Endothelial cell of umbilical vein (primary cell): ENCODE results near the gene MAP3K14. TPM values are rescaled to one million over a fixed set of nuclear protein-coding genes. Genes with fewer than 3 reads are reported as not detected.

Source experiments
- BruUV-seq: library from RNA; stranded (reverse); fragments of 400-500 nt; replicated peaks from 2 replicates; lab custom pipeline; 2021; lab: Mats Ljungman, UMichigan
- CTCF ChIA-PET: fragments of 300-600, 350-600 bp; sonication (Branson Sonifier 250); formaldehyde crosslinking; loops from one replicate; lab custom pipeline; 2021; ENCODE audit warnings: antibody characterized with exemption, inconsistent platforms; lab: Charles Lee
- POLR2A ChIA-PET: fragments of 300-600, 350-600 bp; sonication (Branson Sonifier 250); formaldehyde crosslinking; loops from one replicate; lab custom pipeline; 2021; ENCODE audit warnings: antibody characterized with exemption, inconsistent platforms; lab: Charles Lee
- DNase-seq: peaks from one replicate; pipeline ENCODE4 v3.0.0-alpha.2; 2011; ENCODE audit warnings: low read depth, low spot score
- FAIRE-seq: peaks from 2 replicates; lab custom pipeline; 2011; peaks lifted over from hg19 to GRCh38; lab: Jason Lieb, UNC
- H2AFZ ChIP-seq: 2 replicates; pipeline ENCODE4 v1.6.0; 2012; ENCODE audit warnings: low read depth, low read length, control low read depth, inconsistent platforms
- H3K27ac ChIP-seq: 2 replicates; pipeline ENCODE4 v1.5.1; 2011; ENCODE audit warnings: low read depth, mild to moderate bottlenecking, control low read depth, low read length, moderate library complexity; ENCODE audit not compliant: insufficient read depth
- H3K27me3 ChIP-seq, 2 experiments: 2 replicates each; pipeline versions ENCODE4 v1.6.0 to v1.6.1; 2011; ENCODE audit warnings: low read length in 2 of 2, mixed read lengths in 1 of 2; ENCODE audit not compliant: control insufficient read depth in 2 of 2, insufficient read depth in 2 of 2
- H3K36me3 ChIP-seq, 2 experiments: 2 replicates in 1 of 2; 3 replicates in 1 of 2; pipeline ENCODE4 v1.5.1; 2011; ENCODE audit warnings: low read length in 2 of 2, mild to moderate bottlenecking in 1 of 2, moderate library complexity in 1 of 2; ENCODE audit not compliant: control insufficient read depth in 2 of 2, insufficient read depth in 2 of 2; ENCODE audit errors: extremely low read depth in 1 of 2
- H3K4me1 ChIP-seq: 3 replicates; pipeline ENCODE4 v1.5.1; 2011; ENCODE audit warnings: mild to moderate bottlenecking, low read length; ENCODE audit not compliant: control insufficient read depth, insufficient read depth; ENCODE audit errors: extremely low read depth
- H3K4me2 ChIP-seq: 2 replicates; pipeline ENCODE4 v1.6.1; 2011; ENCODE audit warnings: low read length, control low read depth, mixed read lengths; ENCODE audit not compliant: insufficient read depth
- H3K4me3 ChIP-seq, 3 experiments: fragments of 200-600 bp in 1 of 3; sonication (generic), shearing (Covaris generic) in 1 of 3; replicated peaks in 1 of 3; 2 replicates each; pipeline ENCODE4 v1.5.1; 2011 to 2016; ENCODE audit warnings: control low read depth in 3 of 3, low read length in 3 of 3, mild to moderate bottlenecking in 2 of 3, inconsistent platforms in 1 of 3, low read depth in 1 of 3, moderate library complexity in 1 of 3; ENCODE audit not compliant: insufficient read depth in 1 of 3
- H3K79me2 ChIP-seq: 2 replicates; pipeline ENCODE4 v1.6.0; 2012; ENCODE audit warnings: low read length, inconsistent platforms; ENCODE audit not compliant: control insufficient read depth, insufficient read depth
- H3K9ac ChIP-seq: replicated peaks from 2 replicates; pipeline ENCODE3; 2011; ENCODE audit warnings: low read length, control low read depth; ENCODE audit not compliant: insufficient read depth; ENCODE audit errors: extremely low read depth
- H3K9me1 ChIP-seq: replicated peaks from 3 replicates; pipeline ENCODE4 v1.6.0; 2011; ENCODE audit warnings: mild to moderate bottlenecking, low read length; ENCODE audit not compliant: control insufficient read depth, insufficient read depth; ENCODE audit errors: extremely low read depth
- H3K9me3 ChIP-seq: replicated peaks from 2 replicates; pipeline ENCODE4 v1.5.1; 2012; ENCODE audit warnings: low read length, inconsistent platforms; ENCODE audit not compliant: control insufficient read depth, insufficient read depth
- H4K20me1 ChIP-seq: replicated peaks from 2 replicates; pipeline ENCODE3; 2011; ENCODE audit warnings: mild to moderate bottlenecking, low read length; ENCODE audit not compliant: control insufficient read depth, insufficient read depth; ENCODE audit errors: extremely low read depth
- CTCF ChIP-seq, 2 donors: IDR thresholded peaks; 1 replicate in 1 of 2; 2 replicates in 1 of 2; pipeline ENCODE4 v1.5.1; 2011; ENCODE audit warnings: low read length in 2 of 2, mild to moderate bottlenecking in 2 of 2, moderate library complexity in 2 of 2, control low read depth in 1 of 2, inconsistent platforms in 1 of 2, low read depth in 1 of 2; ENCODE audit not compliant: insufficient read depth in 1 of 2; ENCODE audit errors: extremely low read depth in 1 of 2
- EZH2 ChIP-seq: IDR thresholded peaks from 2 replicates; pipeline ENCODE4 v1.6.1; 2012; ENCODE audit warnings: borderline replicate concordance, low read depth, mild to moderate bottlenecking, moderate library complexity, low read length, inconsistent platforms; ENCODE audit not compliant: severe bottlenecking
- FOS ChIP-seq: IDR thresholded peaks from 2 replicates; pipeline ENCODE4 v1.6.1; 2011; ENCODE audit warnings: mild to moderate bottlenecking, low read length, moderate library complexity, borderline replicate concordance; ENCODE audit not compliant: insufficient read depth
- GATA2 ChIP-seq: IDR thresholded peaks from 2 replicates; pipeline ENCODE4 v1.7.0; 2011; ENCODE audit warnings: low read depth, mild to moderate bottlenecking, moderate library complexity, mixed read lengths, low read length; ENCODE audit not compliant: insufficient read length, insufficient read depth
- JUN ChIP-seq: IDR thresholded peaks from 2 replicates; pipeline ENCODE4 v1.6.1; 2011; ENCODE audit warnings: borderline replicate concordance, low read depth; ENCODE audit not compliant: insufficient read length, insufficient read depth
- MAX ChIP-seq: IDR thresholded peaks from 2 replicates; pipeline ENCODE4 v1.6.1; 2011; ENCODE audit not compliant: insufficient read depth, insufficient read length
- MYC ChIP-seq: IDR thresholded peaks from one replicate; pipeline ENCODE4 v1.6.1; 2011; ENCODE audit warnings: mild to moderate bottlenecking, low read depth, low read length
- POLR2A ChIP-seq: IDR thresholded peaks from 2 replicates; pipeline ENCODE4 v1.6.1; 2012; ENCODE audit warnings: low read depth, mild to moderate bottlenecking, control low read depth, low read length
- POLR2AphosphoS5 ChIP-seq: IDR thresholded peaks from 2 replicates; pipeline ENCODE4 v1.6.1; 2012; ENCODE audit warnings: low read depth, mild to moderate bottlenecking, control low read depth, low read length, moderate library complexity; ENCODE audit not compliant: insufficient read depth
- dilution Hi-C: fragments of 300-500 bp; cut with MboI; formaldehyde crosslinking; loops from one replicate; pipeline ENCODE4 v1.15.0; 2019; ENCODE audit warnings: low sequenced_read_pairs; ENCODE audit not compliant: extremely low pct_ligation_motif_present
- intact Hi-C: fragments of 100-400 bp; cut with micrococcal nuclease; formaldehyde crosslinking; loops from one replicate; pipeline ENCODE4 v1.10.0; 2022
- polyA plus RNA-seq, 4 experiments: library from polyadenylated mRNA; depleted of rRNA in 3 of 4; stranded (reverse) in 3 of 4; unstranded in 1 of 4; fragments of >200 nt; gene quantifications; 2 replicates each; pipeline versions ENCODE4 v1.2.1 to v1.2.3, GENCODE V29; 2011 to 2012; ENCODE audit warnings: missing spikeins in 1 of 4
- total RNA-seq: library from RNA; stranded (reverse); gene quantifications from 2 replicates; pipeline ENCODE4 v1.2.3, GENCODE V29; 2021

MAP3K14 gene
- total and polyA plus RNA-seq, 2 donors (not counting 3 experiments of a cell fraction or from before 2014, with no cell fraction given) = 5.4 to 9.8 TPM

- Histone ChIP-seq H3K79me2 (no peaks in the 10 kb centered on the region), H3K9me3 (no peaks in the 10 kb centered on the region), H3K4me1 (peaks cover 8% of the 10 kb centered on the region), H3K27ac (no peak overlapping the region), H3K9me1 (no peaks in the 10 kb centered on the region), H3K4me3 (no peak overlapping the region), H3K36me3 (no peaks in the 10 kb centered on the region), H3K4me2 (no peak overlapping the region), H3K27me3 (peaks cover 9 to 21% of the 10 kb centered on the region in 2 experiments), H4K20me1 (no peaks in the 10 kb centered on the region), H2AFZ (no peak overlapping the region), H3K9ac (no peak overlapping the region)
- TF ChIP-seq POLR2AphosphoS5 (no peak), GATA2 (no peak), EZH2 (no peak), JUN (no peak), MAX (no peak), MYC (no peak), CTCF (IDR thresholded peaks at IDR 0.05; ENCODE audit: extremely low read depth in 1 of 2, insufficient read depth in 1 of 2, low read depth in 1 of 2, low read length in 2 of 2) (no peak), POLR2A (no peak), FOS (no peak)
- no peak for DNase-seq
- BruUV-seq = no TSS peak
- no peak for FAIRE-seq
- intact Hi-C loops (no loop called here), dilution Hi-C loops (no loop called here)
- CTCF ChIA-PET = no interaction called here
- POLR2A ChIA-PET = no interaction called here
Measured at GRCh38 chr17:45224671-45225050, 92.2 kb downstream of the MAP3K14 start.
